GM18907 (cell line): ENCODE results near the gene OR5T2.
"Not testable (repeated sequence)": the region's sequence is repeated elsewhere in the genome, so short reads cannot be mapped to it uniquely, and the experiment has no call there.

Experiments used
- ATAC-seq: cut with Tn5 transposase; IDR thresholded peaks from one replicate; pipeline ENCODE4 v1.9.1; 2021; ENCODE audit warnings: mild to moderate bottlenecking, moderate library complexity; ENCODE audit not compliant: unreplicated experiment

The OR5T2 gene

DNA sequence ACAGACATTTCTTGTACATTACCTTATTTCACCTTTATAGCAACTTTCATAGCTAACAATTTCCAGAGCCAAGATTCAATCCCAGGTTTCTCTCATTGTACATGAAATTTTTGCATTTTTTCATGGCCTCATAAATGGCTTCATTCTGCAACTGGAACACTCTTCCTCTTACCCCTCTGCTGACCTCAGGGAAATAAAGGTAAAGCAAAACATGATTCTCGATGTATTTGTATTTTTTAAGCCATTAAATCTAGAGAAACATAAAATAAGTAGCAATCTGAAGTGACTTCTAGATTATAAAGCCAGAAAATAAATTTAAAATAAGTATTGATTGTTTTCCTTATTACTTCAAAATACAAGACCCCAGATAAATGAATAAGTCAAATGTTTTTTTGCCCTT lies at the start of gene OR5T2:
Gene OR5T2 (minus strand): TSS at position 101 of the 400 bp plus-strand sequence. CDS start 1,193 bp downstream, outside the sequence.
- ATAC-seq: no peak

DNA sequence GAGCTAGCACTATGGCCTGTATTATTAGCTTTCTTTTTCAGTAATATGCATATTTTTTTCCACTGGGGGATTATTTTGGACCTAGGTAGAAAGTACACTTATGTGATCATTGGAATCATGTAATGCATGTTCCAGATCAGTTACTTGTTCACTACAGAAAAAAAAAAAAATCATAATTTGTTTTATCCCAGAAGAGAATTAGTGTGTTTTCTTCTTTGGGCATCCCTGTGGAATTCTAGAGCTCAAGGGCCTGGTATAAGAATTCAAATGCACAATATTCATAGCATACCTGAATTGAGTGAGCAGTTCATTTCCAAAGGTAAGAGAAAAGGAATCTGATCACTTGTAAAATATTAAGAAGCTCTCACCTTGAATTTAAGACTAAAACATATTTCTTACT lies 39.8 kb upstream of the OR5T2 start, which contains the start of gene OR5T1:
Gene OR5T1 (plus strand): TSS at position 301 of the 400 bp plus-strand sequence. CDS start 1,485 bp downstream, outside the sequence.
- ATAC-seq: no peak

DNA sequence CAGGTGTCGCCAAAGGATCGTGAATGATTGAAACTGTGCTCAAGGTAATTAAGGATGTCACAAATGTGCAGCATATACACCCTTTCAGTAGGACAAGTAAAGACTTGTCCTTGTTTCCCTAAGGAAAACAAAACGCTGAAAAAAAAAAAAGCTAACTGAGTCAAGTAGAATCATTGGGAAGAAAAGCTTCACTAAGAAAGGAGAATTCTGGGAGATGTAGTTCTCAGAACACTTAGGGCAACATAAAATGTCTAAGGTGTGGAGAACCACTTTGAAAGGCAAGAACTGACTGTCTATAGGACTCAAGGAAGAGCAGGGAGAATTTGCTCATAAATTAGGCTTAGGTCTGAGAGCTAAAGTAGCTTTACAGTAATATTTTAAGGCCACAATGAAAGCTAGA lies 37.0 kb upstream of the OR5T2 start:
- no peak for ATAC-seq

DNA sequence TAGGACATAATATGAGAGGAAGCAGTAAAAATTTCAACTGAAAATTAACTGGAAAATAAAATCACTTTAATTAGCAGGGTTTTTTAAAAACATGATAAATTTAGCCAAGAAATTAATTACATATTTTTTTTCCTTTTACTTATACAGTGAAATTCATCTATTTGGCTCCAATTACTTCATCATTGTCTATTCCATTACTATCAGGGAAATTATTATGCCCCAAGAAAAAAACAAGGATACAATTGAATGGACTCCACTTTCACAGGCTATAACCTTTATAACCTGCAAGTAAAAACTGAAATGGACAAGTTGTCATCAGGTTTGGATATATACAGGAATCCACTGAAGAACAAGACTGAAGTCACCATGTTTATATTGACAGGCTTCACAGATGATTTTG lies 17.9 kb upstream of the OR5T2 start, which contains the start of gene OR5T3:
Gene OR5T3 (plus strand): TSS at position 301 of the 400 bp plus-strand sequence. CDS start 0 bp downstream, at position 301.
- ATAC-seq: no peak

DNA sequence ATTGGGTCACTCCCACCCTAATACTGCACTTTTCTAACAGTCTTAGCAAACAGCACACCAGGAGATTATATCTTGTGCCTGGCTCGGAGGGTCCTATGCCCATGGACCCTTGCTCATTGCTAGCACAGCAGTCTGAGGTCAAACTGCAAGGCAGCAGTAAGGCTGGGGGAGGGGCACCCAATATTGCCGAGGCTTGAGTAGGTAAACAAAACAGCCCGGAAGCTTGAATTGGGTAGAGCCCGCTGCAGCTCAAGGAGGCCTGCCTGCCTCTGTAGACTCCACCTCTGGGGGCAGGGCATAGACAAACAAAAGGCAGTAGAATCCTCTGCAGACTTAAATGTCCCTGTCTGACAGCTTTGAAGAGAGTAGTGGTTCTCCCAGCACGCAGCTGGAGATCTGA lies 14.3 kb downstream of the OR5T2 start:
- not testable (repeated sequence) for ATAC-seq

DNA sequence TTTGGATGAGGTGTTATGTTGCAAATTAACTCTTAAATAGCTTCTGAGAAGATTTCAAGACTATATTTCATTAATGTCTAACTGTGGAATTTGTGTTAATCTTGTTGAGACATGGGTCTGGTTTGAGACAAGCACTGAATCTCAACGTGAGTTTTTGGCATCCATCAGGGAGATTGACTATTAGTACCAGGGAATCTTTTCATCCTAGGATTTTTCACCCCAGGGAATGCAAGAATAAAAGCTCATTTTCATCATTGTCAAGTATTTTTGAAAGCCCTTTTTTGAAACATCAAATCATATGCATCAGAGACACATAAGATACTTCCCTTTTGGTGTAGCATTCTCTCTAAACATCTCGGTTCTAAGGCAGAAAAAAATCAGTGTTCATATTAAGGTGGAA lies 19.5 kb downstream of the OR5T2 start:
- no peak for ATAC-seq

DNA sequence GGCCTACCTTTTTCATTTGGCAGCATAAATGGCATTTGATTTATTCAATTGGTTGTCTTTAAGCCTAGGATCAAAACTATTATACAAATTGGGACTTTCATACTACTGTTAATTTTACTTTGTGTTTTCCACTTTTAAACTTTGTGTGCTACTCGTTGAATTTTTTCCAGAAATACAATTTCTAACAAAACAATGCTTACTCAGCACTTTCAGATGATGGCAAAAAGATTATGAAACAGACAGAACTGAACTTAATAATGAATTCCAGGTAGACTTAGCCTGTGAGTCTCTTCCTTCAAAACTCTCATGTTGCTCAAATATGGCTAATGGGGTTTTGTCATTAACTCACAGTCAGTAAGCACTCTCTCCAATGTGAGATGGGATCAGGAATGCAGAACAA lies 26.3 kb downstream of the OR5T2 start:
- ATAC-seq: no peak

DNA sequence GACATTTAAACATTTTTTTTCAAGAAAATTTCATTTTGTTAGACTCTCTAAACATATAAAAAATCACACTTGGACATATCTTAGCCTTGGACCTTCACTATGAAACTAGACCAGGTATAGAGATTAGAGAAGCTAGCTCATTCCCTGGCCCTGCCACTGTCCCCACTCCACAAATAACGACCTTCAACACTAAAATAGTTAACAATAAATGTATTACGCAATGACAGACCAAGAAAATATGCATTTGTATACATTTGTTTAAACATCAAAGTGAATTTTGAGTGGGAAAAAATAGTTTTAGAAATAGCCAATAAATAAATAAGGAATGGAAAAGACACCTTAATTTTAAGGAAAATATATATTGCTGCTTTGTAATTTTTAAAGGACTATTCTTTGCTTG lies 36.7 kb downstream of the OR5T2 start:
- ATAC-seq: no peak

DNA sequence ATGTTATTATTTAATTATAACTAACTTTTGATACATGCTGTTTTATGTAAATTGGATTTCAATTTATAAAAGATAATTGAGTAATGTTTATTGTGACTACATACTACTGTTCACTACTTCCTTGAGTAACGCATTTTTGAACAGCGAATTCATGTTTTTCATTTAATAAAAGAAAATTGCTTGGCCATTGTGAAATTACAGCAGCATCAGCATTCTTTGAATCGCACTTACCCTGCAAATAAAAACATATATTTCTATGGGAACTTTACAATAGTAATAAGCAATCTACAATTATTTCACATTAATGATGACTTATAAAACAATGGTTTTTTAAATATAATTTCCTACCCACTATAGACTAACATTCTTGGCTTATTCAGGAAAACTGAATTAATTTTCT lies 37.4 kb downstream of the OR5T2 start:
- ATAC-seq: no peak

DNA sequence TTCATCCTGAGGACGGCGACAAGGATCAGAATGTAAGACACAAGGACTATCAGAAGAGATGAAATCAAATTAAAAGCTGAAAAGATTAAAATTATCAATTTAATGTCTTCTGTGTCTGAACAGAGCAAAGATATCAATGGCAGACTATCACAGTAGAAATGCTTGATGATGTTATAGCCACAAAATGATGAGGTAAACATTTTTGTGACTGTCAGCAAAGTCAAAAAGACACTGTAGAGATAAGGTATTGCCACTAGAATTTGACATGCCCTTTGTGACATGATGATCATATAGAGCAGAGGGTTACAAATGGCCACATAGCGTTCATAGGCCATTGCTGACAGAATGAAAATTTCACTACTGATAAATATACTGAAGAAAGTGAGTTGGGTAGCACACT lies 45.5 kb downstream of the OR5T2 start:
- ATAC-seq: no peak

DNA sequence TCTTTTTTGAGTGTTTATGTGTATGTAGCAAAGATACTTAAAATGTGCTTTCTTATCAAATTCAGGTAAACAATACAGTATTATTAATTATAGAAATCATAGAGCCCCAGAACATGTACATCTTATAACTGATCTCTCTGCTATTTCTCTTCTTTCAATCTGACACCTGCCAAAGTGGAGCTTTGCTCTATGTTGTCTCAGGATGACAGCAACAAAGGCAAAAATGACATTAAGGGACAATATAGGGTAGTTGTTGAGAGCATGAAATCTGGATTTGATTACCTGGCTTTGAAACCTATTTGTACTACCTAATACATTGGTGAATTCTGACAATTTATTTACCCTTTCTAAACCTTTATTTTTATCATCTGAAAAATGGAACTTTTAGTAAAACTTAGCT lies 50.6 kb downstream of the OR5T2 start:
- no peak for ATAC-seq
